PC-3 (cell line): ENCODE data around the gene BCL6B. TPM values are rescaled to one million over a fixed set of nuclear protein-coding genes. Genes with fewer than 3 reads are reported as not detected.

ENCODE experiments used
- ATAC-seq: fragments of 200-7000 bp; cut with Tn5 transposase; 2 replicates; pipeline ENCODE4 v1.9.1; 2020; ENCODE audit warnings: mild to moderate bottlenecking, moderate library complexity
- BruUV-seq: library from RNA; stranded (reverse); fragments of 400-500 nt; replicated peaks from 2 replicates; lab custom pipeline; 2021; lab: Mats Ljungman, UMichigan
- CTCF ChIA-PET: fragments of 300-600 bp; sonication (Branson Sonifier 250); formaldehyde crosslinking; loops from one replicate; lab custom pipeline; 2022; ENCODE audit warnings: antibody characterized with exemption; lab: Charles Lee
- POLR2A ChIA-PET: fragments of 300-600 bp; sonication (Branson Sonifier 250); formaldehyde crosslinking; loops from one replicate; lab custom pipeline; 2022; ENCODE audit warnings: antibody characterized with exemption; ENCODE audit not compliant: unreplicated experiment; lab: Charles Lee
- DNase-seq: peaks from one replicate; pipeline ENCODE4 v3.0.0-alpha.2; 2015
- H2AFZ ChIP-seq: fragments of 300-600 bp; sonication (generic); 2 replicates; pipeline ENCODE4 v1.6.0; 2016; ENCODE audit warnings: antibody characterized with exemption, low read length
- H3F3A ChIP-seq: fragments of 300-600 bp; sonication (generic); one replicate; pipeline ENCODE4 v1.6.0; 2017; ENCODE audit warnings: antibody characterized with exemption, low read length, control low read depth, mild to moderate bottlenecking; ENCODE audit not compliant: unreplicated experiment
- H3K27ac ChIP-seq: fragments of 300-600 bp; sonication (generic); 2 replicates; pipeline ENCODE4 v1.5.1; 2016; ENCODE audit warnings: mild to moderate bottlenecking, low read length
- H3K27me3 ChIP-seq: fragments of 300-600 bp; sonication (generic); 2 replicates; pipeline ENCODE4 v1.6.1; 2016; ENCODE audit warnings: low read length, mixed read lengths
- H3K36me3 ChIP-seq: fragments of 300-600 bp; sonication (generic); 2 replicates; pipeline ENCODE4 v1.6.1; 2016; ENCODE audit warnings: low read depth, mixed run types, low read length, mixed read lengths
- H3K4me1 ChIP-seq: fragments of 300-600 bp; sonication (generic); 2 replicates; pipeline ENCODE4 v1.5.1; 2016; ENCODE audit warnings: low read length; ENCODE audit not compliant: insufficient read depth
- H3K4me2 ChIP-seq: fragments of 300-600 bp; sonication (generic); 2 replicates; pipeline ENCODE4 v1.6.0; 2016; ENCODE audit warnings: low read length
- H3K4me3 ChIP-seq: fragments of 300-600 bp; sonication (generic); 2 replicates; pipeline ENCODE4 v1.5.1; 2016; ENCODE audit warnings: mild to moderate bottlenecking, low read length, mixed read lengths
- H3K79me2 ChIP-seq: fragments of 300-600 bp; sonication (generic); 2 replicates; pipeline ENCODE4 v1.6.1; 2017; ENCODE audit warnings: low read length, mixed read lengths
- H3K9ac ChIP-seq: fragments of 300-600 bp; sonication (generic); 2 replicates; pipeline ENCODE4 v1.6.0; 2016; ENCODE audit warnings: mild to moderate bottlenecking, low read length
- H3K9me2 ChIP-seq: fragments of 300-600 bp; sonication (generic); replicated peaks from 2 replicates; pipeline ENCODE4 v1.6.1; 2016; ENCODE audit warnings: mixed run types, low read length, mixed read lengths
- H3K9me3 ChIP-seq: fragments of 300-600 bp; sonication (generic); 2 replicates; pipeline ENCODE4 v1.6.1; 2016; ENCODE audit warnings: low read length, mixed read lengths
- H4K20me1 ChIP-seq: fragments of 300-600 bp; sonication (generic); 2 replicates; pipeline ENCODE4 v1.6.1; 2016; ENCODE audit warnings: low read length, mixed read lengths
- EZH2 ChIP-seq: fragments of 300-600 bp; sonication (generic); IDR thresholded peaks from one replicate; pipeline ENCODE4 v1.6.1; 2017; ENCODE audit warnings: antibody characterized with exemption, mild to moderate bottlenecking, low read length; ENCODE audit not compliant: unreplicated experiment
- EZH2phosphoT487 ChIP-seq: fragments of 300-600 bp; sonication (generic); IDR thresholded peaks from 2 replicates; pipeline ENCODE4 v1.6.1; 2018; ENCODE audit warnings: mild to moderate bottlenecking, antibody characterized with exemption, low read length, borderline replicate concordance
- intact Hi-C: fragments of 100-400 bp; cut with micrococcal nuclease; formaldehyde crosslinking; loops from 2 replicates; pipeline ENCODE4 v1.9.0; 2023
- total RNA-seq: library from RNA; depleted of rRNA; stranded (reverse); fragments of >200 nt; gene quantifications from 2 replicates; pipeline ENCODE4 v1.2.3, GENCODE V29; 2014
- TF ChIP-seq, protein P1 (sequence below): fragments of 300-600 bp; sonication (generic); conservative IDR thresholded peaks from 2 replicates; pipeline ENCODE4 v1.5.1; 2017; ENCODE audit warnings: antibody characterized with exemption, low read depth, mild to moderate bottlenecking, low read length

The BCL6B gene
- total RNA-seq, 1 experiment from 2014 or later = not detected

DNA sequence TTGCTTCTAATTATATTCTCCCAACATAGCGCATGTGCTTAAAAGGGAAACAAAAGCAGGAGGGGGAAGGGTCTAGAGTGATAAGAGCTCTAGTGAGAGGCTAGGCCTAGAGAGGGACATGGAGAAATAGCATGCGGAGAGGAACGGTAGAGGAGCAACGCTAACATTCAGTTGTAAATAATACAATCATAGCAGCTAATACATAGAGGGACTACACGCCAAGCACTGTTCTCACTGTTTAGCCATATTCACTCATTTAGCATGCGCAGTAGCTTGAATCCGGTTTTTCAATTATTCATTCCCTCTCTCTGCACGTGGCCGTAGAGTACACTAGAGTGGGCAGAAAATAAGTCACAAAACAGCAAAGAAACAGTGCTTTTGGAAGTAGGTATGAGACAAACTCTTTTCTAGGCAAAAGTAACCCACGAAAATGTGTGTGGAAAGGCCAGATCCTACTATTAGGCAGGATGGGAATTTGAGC, 28.7 kb upstream of the BCL6B start:
- no TSS peak for BruUV-seq
- TF ChIP-seq EZH2phosphoT487 = no peak
- TF ChIP-seq, protein P1, sequence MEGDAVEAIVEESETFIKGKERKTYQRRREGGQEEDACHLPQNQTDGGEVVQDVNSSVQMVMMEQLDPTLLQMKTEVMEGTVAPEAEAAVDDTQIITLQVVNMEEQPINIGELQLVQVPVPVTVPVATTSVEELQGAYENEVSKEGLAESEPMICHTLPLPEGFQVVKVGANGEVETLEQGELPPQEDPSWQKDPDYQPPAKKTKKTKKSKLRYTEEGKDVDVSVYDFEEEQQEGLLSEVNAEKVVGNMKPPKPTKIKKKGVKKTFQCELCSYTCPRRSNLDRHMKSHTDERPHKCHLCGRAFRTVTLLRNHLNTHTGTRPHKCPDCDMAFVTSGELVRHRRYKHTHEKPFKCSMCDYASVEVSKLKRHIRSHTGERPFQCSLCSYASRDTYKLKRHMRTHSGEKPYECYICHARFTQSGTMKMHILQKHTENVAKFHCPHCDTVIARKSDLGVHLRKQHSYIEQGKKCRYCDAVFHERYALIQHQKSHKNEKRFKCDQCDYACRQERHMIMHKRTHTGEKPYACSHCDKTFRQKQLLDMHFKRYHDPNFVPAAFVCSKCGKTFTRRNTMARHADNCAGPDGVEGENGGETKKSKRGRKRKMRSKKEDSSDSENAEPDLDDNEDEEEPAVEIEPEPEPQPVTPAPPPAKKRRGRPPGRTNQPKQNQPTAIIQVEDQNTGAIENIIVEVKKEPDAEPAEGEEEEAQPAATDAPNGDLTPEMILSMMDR = no peak
- TF ChIP-seq EZH2 = no peak
- CTCF ChIA-PET = no interaction called here
- no peak for ATAC-seq
- H3K4me2 ChIP-seq = no peak overlapping the region
- POLR2A ChIA-PET = interaction anchor here (0.6 kb wide), 1 partner anchor 9 kb away, joined by 5 read pairs; no protein-coding TSS in a partner anchor
- H3K27ac ChIP-seq = no peak overlapping the region
- H3K27me3 ChIP-seq = no peaks in the 10 kb centered on the region
- H4K20me1 ChIP-seq = no peaks in the 10 kb centered on the region
- H3K4me3 ChIP-seq = no peak overlapping the region
- no peak overlapping the region for H2AFZ ChIP-seq
- no peaks in the 10 kb centered on the region for H3K9me3 ChIP-seq
- H3K9ac ChIP-seq = no peak overlapping the region
- DNase-seq = no peak
- H3K79me2 ChIP-seq = no peaks in the 10 kb centered on the region
- no peaks in the 10 kb centered on the region for H3K9me2 ChIP-seq
- intact Hi-C loops = no loop called here
- H3K36me3 ChIP-seq = no peaks in the 10 kb centered on the region
- no peaks in the 10 kb centered on the region for H3F3A ChIP-seq
- H3K4me1 ChIP-seq = no peaks in the 10 kb centered on the region

DNA sequence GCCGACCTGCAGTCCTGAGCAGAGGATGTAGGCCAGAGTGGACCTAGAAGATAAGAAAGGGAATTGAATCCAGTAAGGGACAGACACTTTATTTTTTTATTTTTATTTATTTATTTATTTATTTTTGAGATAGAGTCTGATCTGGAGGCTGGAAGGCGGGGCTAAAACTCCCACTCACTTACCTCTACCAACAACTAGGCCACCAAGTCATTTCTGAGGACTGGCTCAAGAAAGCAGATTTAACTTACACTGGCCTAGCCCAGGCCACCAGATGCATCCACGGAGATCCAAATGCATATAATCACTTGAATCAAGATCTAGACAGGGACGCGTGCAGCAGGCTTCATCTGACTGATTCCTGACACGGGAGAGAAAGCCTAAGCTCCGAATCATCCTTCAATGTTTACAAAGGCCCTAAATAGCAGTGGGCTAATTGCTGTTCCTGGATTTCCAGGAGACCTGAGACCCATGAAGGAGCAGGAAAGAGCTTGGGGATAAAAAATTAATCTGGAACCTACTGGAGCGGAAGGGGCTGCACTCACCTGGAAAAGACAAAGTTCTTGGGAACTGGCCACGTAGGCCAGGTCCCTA, 28.1 kb upstream of the BCL6B start:
- no peak for DNase-seq
- ATAC-seq = no peak; the same call in 1 of the 2 replicates
- Histone ChIP-seq H3K4me1 (no peaks in the 10 kb centered on the region), H3K36me3 (no peaks in the 10 kb centered on the region), H3K79me2 (no peaks in the 10 kb centered on the region), H3F3A (no peaks in the 10 kb centered on the region), H4K20me1 (no peaks in the 10 kb centered on the region), H3K4me3 (no peak overlapping the region), H3K27ac (no peak overlapping the region), H3K9me3 (no peaks in the 10 kb centered on the region), H3K9me2 (no peaks in the 10 kb centered on the region), H2AFZ (no peak overlapping the region), H3K27me3 (no peaks in the 10 kb centered on the region), H3K9ac (no peak overlapping the region), H3K4me2 (no peak overlapping the region)
- no TSS peak for BruUV-seq
- CTCF ChIA-PET = no interaction called here
- POLR2A ChIA-PET = no interaction called here
- TF ChIP-seq EZH2 (no peak), EZH2phosphoT487 (no peak)
- TF ChIP-seq, protein P1 = no peak
- intact Hi-C loops = no loop called here

DNA sequence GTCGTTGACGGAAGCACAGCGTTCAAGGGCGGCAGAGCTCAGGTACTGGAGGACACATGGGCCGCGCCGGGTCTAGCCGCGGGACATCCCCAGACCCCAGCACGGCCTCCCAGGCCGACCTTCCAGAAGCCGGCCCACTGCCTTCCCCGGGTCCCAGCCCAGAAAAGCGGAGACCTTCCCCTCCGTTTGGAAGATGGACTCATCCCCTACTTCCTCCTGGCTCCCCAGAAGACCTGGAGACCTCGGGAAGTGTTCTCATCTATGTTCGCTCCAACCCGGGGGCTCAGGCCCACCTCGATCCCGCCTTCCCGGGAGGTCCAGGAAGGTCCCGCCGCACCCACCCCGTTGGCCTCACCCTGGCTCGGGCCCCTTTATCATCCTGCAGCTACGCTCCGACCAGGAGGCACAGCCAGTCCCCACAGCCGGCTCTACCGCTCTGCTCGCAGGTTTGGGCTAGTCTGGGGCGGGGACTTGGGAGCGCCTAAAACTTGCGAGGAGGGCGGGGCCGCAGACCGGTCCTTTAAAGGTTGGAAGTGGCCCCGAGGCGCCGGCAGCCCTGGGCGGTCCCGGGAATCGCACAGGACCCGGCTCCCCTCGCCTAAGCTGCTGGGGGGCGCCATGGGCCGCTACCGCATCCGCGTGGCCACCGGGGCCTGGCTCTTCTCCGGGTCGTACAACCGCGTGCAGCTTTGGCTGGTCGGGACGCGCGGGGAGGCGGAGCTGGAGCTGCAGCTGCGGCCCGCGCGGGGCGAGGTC, 27.2 kb upstream of the BCL6B start, which contains the start of gene ALOX12:
Gene ALOX12, plus strand, starts transcription at position 550 of the 756 bp plus-strand sequence. Its CDS starts 69 bp downstream, at position 619.
- Histone ChIP-seq H3K27me3 (no peaks in the 10 kb centered on the region), H4K20me1 (no peaks in the 10 kb centered on the region), H3K79me2 (no peaks in the 10 kb centered on the region), H3F3A (no peaks in the 10 kb centered on the region), H2AFZ (no peak within 1 kb of the TSS), H3K36me3 (no peaks in the 10 kb centered on the region), H3K9ac (no peak within 1 kb of the TSS), H3K4me3 (no peak within 1 kb of the TSS), H3K4me2 (no peak within 1 kb of the TSS), H3K27ac (no peak within 1 kb of the TSS), H3K9me3 (no peaks in the 10 kb centered on the region), H3K9me2 (no peaks in the 10 kb centered on the region), H3K4me1 (no peaks in the 10 kb centered on the region)
- POLR2A ChIA-PET = no interaction called here
- intact Hi-C loops = no loop called here
- CTCF ChIA-PET = no interaction called here
- TF ChIP-seq, protein P1 = no peak
- TF ChIP-seq EZH2 = no peak
- no peak for TF ChIP-seq EZH2phosphoT487
- ATAC-seq (no peak), DNase-seq (no peak)
- BruUV-seq = no TSS peak
